Nephron (organoid): ENCODE data around the gene SUPT4H1.
A peak's percentile ranks its signal among the peaks of the same experiment; 100 is the strongest.

Experiments used
- H3K27ac Mint-ChIP-seq, 3 experiments: 2 replicates each; pipeline ENCODE4 v1.8.0; 2020; ENCODE audit warnings: mixed read lengths in 3 of 3, mild to moderate bottlenecking in 2 of 3, moderate library complexity in 1 of 3
- H3K27me3 Mint-ChIP-seq: 2 replicates; pipeline ENCODE4 v1.8.0; 2021; ENCODE audit warnings: low read depth, mild to moderate bottlenecking, moderate library complexity, mixed read lengths
- H3K36me3 Mint-ChIP-seq: 2 replicates; pipeline ENCODE4 v1.8.0; 2020; ENCODE audit warnings: low read depth, mixed read lengths
- H3K4me1 Mint-ChIP-seq: 2 replicates; pipeline ENCODE4 v1.8.0; 2020; ENCODE audit warnings: mixed read lengths
- H3K4me3 Mint-ChIP-seq, 3 experiments: 2 replicates each; pipeline ENCODE4 v1.8.0; 2020; ENCODE audit warnings: mild to moderate bottlenecking in 3 of 3, mixed read lengths in 3 of 3, moderate library complexity in 2 of 3
- H3K9me3 Mint-ChIP-seq: 2 replicates; pipeline ENCODE4 v1.8.0; 2020; ENCODE audit warnings: mixed read lengths
- CTCF ChIP-seq, 3 experiments: fragments of 200-600 bp; sonication (generic); IDR thresholded peaks; one replicate each; pipeline ENCODE4 v1.5.0; 2021; ENCODE audit warnings: antibody characterized with exemption in 3 of 3; ENCODE audit not compliant: unreplicated experiment in 3 of 3

The SUPT4H1 gene

GRCh38 chr17:58338454-58338840 lies 13.6 kb downstream of the SUPT4H1 start:
- Mint-ChIP-seq H3K36me3 (peaks cover 2% of the 10 kb centered on the region), H3K27ac (peak overlapping the region; percentile 32 to 60 (median 41)), H3K4me3 (no peak overlapping the region), H3K27me3 (no peaks in the 10 kb centered on the region), H3K4me1 (peaks cover 31% of the 10 kb centered on the region), H3K9me3 (no peaks in the 10 kb centered on the region)
- TF ChIP-seq CTCF (IDR thresholded peaks at IDR 0.05; ENCODE audit: unreplicated experiment in 3 of 3): no peak

GRCh38 chr17:58337600-58338453 lies 14.2 kb downstream of the SUPT4H1 start:
- H3K27ac Mint-ChIP-seq: peak overlapping the region; percentile 55 to 60 (median 58)
- peaks cover 31% of the 10 kb centered on the region for H3K4me1 Mint-ChIP-seq
- no peaks in the 10 kb centered on the region for H3K36me3 Mint-ChIP-seq
- no peaks in the 10 kb centered on the region for H3K27me3 Mint-ChIP-seq
- TF ChIP-seq CTCF (IDR thresholded peaks at IDR 0.05; ENCODE audit: unreplicated experiment in 3 of 3): no peak
- no peak overlapping the region for H3K4me3 Mint-ChIP-seq
- no peaks in the 10 kb centered on the region for H3K9me3 Mint-ChIP-seq

- H3K4me1 Mint-ChIP-seq: peaks cover 31% of the 10 kb centered on the region
- TF ChIP-seq CTCF (IDR thresholded peaks at IDR 0.05; ENCODE audit: unreplicated experiment in 3 of 3): no peak
- H3K27ac Mint-ChIP-seq: peak overlapping the region in 2 of 3 experiments; percentile 55 to 60
- no peaks in the 10 kb centered on the region for H3K27me3 Mint-ChIP-seq
- H3K9me3 Mint-ChIP-seq: no peaks in the 10 kb centered on the region
- H3K36me3 Mint-ChIP-seq: no peaks in the 10 kb centered on the region
- no peak overlapping the region for H3K4me3 Mint-ChIP-seq
These were observed 14.8 kb downstream of the SUPT4H1 start for GRCh38 chr17:58337210-58337599.

DNA sequence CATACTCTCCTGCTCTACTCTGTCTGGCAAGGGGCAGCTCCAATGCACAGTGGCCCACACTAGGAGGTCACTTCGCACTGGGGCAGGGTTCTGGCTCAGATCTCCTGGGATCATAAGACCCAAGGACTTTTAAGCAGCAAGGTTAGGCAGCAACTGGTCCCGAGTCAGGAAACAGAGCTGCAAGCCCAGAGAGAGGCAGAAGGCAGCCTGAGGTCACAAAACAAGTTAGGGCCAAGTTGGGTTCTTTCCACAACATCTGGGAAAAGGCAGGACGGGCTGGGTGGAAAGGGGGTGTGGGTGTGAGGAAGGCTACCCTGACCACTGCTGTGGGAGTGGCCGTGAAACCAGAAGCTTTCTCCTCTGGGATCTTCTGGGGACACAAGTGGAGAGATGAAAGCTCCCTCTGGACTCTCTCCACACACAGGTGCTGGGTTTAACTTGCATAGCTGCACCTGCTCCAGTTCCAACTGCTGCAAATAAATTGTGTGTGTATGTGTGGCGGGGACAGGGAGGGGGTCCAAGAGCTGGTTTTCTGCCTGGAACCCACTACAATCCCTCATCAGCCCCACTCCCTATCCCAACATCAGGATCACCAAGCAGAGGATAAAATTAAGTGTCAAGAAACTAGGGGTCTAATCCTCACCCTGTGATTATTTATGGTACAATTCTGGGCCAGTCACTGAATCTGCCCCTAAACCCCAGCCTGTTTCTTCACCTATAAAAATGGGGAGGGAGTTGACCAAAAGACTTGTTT lies 15.4 kb downstream of the SUPT4H1 start:
- no peak for TF ChIP-seq CTCF (IDR thresholded peaks at IDR 0.05; ENCODE audit: unreplicated experiment in 3 of 3)
- H3K27me3 Mint-ChIP-seq: no peaks in the 10 kb centered on the region
- H3K4me1 Mint-ChIP-seq: peaks cover 31% of the 10 kb centered on the region
- no peaks in the 10 kb centered on the region for H3K9me3 Mint-ChIP-seq
- no peak overlapping the region for H3K4me3 Mint-ChIP-seq
- H3K36me3 Mint-ChIP-seq: no peaks in the 10 kb centered on the region
- peak overlapping the region; percentile 25 to 74 (median 60) for H3K27ac Mint-ChIP-seq

- H3K4me1 Mint-ChIP-seq: peaks cover 31% of the 10 kb centered on the region
- H3K4me3 Mint-ChIP-seq: no peak overlapping the region
- no peaks in the 10 kb centered on the region for H3K27me3 Mint-ChIP-seq
- H3K27ac Mint-ChIP-seq: peak overlapping the region in 2 of 3 experiments; percentile 60 to 74
- no peaks in the 10 kb centered on the region for H3K9me3 Mint-ChIP-seq
- TF ChIP-seq CTCF (IDR thresholded peaks at IDR 0.05; ENCODE audit: unreplicated experiment in 3 of 3): no peak
- H3K36me3 Mint-ChIP-seq: no peaks in the 10 kb centered on the region
These were observed 16.1 kb downstream of the SUPT4H1 start for GRCh38 chr17:58335779-58336455.
